GM18499 (cell line): Measurements from ENCODE around the gene IGFL3.
"Not testable (repeated sequence)": the region's sequence is repeated elsewhere in the genome, so short reads cannot be mapped to it uniquely, and the experiment has no call there.

Experiments
- ATAC-seq: cut with Tn5 transposase; IDR thresholded peaks from one replicate; pipeline ENCODE4 v1.9.1; 2021; ENCODE audit warnings: moderate number of reproducible peaks; ENCODE audit not compliant: insufficient read depth, unreplicated experiment

IGFL3 gene

GRCh38 chr19:46078573-46079332, 45.7 kb downstream of the IGFL3 start:
- not testable (repeated sequence) for ATAC-seq

GRCh38 chr19:46077815-46078167, 46.7 kb downstream of the IGFL3 start:
- ATAC-seq = no peak

GRCh38 chr19:46076951-46077814, 47.3 kb downstream of the IGFL3 start:
- no peak for ATAC-seq

- no peak for ATAC-seq
Measured at GRCh38 chr19:46076031-46076880, 48.2 kb downstream of the IGFL3 start.

- no peak for ATAC-seq
Measured at GRCh38 chr19:46073268-46073922, 51.1 kb downstream of the IGFL3 start.
